Measurements from ENCODE around the gene PEX14. TPM values are rescaled to one million over a fixed set of nuclear protein-coding genes. Genes with fewer than 3 reads are reported as not detected.

The PEX14 gene
- total RNA-seq, 1 donor from 2014 or later, result 21.0 TPM

DNA sequence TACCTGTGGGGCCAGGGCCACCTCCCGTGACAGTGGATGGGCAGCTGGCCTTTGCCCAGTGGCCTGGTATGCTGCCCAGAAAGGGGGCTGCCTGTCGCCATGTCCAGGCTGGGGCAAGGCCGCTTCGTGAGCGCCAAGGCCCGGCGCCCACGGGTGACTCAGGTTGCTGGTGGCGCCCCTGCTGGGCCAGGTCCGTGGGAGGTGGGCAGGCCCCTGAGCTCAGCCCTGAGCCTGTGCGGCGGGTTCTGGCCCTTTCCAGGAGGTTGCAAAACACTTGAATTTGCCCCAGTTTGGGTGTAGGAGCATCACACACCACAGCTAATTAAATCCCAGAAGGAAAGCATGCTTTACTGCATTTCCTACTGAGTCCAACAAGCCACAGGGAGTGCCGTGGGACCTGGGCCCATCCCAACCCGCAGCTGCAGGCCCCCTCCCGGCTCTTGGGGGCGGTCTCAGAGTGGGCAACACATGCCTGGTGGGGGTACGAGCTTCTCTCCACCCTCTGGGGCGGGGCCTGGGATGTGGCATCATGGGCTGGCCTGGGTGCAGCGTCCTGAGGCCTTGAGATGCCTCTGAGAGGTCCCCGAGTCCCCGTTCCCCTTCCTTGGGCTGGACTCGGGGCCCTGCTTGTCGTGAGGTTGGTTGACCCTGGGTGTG, 159.8 kb downstream of the PEX14 start:
- ATAC-seq (peak; percentile 10), DNase-seq (peak; percentile 31)
- intact Hi-C loops (cut with micrococcal nuclease), result no loop called here

DNA sequence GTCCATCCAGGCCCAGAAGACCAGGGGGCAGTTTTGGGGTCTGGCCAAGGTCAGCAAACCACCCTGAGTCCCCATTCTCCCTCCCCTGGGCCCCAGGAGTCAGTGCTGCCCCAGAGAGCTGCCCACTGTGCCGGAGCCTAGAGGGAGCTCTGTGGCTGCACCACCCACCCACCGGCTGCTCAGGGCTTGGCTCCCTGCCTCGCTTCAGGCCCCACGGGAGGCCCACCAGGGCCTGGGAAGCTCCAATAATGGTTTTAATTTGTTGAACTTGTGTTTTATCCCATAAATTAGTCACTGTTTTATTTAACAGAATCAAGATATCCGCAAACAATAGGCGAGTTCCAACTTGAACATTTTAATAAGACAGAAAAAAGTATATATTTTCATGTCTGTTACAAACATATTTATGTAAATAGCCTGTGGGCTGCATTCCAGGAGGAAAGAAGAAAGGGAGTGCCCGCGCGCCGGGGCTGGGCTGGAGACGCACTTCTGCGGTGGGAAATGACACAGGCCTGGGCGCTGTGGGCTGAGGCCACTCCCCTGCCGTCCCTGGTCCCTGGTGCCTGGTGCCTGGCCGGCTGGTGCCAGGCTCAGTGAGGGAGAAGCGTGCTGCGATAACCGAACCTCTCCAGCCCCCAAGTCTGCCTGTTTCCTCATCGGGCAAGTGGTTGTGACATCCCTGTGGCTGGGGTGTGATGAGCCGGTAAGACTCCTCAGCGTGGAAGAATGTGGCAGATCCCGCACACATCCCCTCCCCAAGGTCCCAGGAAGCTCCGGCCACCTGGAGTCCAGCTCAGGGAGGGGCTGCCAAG, 160.5 kb downstream of the PEX14 start:
- no peak for DNase-seq
- peak; percentile 47 for ATAC-seq
- intact Hi-C loops (cut with micrococcal nuclease), result no loop called here

DNA sequence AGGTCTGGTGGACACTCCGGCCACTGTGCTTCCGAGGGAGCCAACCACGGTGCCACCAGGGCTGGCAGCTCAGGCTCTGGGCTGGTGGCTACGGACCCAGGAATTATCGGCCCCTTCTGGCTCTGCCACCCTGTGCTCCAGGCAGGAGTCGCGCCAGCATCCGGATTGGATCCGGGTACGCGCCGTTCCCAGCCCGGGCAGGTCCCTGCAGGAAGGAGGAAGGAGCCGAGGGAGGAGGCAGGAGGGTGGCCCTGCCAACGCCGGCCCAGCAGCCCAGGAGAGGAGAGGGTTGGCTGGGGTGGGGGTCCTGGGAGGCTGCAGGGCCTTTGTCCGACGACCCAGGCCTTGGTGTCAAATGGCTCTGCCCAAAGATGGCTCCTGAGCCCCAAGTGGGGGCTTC, 161.2 kb downstream of the PEX14 start:
- ATAC-seq, result peak; percentile 8
- intact Hi-C loops (cut with micrococcal nuclease), result no loop called here

DNA sequence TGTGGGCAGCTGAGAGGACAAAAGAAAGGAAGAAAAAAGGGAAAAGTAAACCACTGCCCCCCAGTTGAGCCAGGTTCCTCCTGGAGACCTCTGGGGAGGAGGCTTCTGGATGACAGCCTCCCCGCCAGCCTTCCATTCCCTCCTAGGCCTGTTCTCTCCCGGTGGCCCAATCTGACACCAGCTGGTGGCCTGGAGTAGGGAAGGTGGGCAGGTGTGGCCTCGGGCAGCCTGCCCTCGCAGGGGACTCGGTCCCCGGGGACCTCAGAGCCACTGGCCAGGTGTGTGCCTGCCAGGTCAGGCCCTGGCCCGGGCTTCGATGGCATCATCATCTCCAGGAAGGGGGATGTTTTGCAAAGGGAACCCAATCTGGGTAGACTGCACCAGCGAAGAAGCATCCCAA, 162.7 kb downstream of the PEX14 start:
- intact Hi-C loops (cut with micrococcal nuclease), result no loop called here
- ATAC-seq (no peak), DNase-seq (no peak)

More for the DNA sequence above, 161.2 kb downstream of the PEX14 start:
- DNase-seq, result no peak

DNA sequence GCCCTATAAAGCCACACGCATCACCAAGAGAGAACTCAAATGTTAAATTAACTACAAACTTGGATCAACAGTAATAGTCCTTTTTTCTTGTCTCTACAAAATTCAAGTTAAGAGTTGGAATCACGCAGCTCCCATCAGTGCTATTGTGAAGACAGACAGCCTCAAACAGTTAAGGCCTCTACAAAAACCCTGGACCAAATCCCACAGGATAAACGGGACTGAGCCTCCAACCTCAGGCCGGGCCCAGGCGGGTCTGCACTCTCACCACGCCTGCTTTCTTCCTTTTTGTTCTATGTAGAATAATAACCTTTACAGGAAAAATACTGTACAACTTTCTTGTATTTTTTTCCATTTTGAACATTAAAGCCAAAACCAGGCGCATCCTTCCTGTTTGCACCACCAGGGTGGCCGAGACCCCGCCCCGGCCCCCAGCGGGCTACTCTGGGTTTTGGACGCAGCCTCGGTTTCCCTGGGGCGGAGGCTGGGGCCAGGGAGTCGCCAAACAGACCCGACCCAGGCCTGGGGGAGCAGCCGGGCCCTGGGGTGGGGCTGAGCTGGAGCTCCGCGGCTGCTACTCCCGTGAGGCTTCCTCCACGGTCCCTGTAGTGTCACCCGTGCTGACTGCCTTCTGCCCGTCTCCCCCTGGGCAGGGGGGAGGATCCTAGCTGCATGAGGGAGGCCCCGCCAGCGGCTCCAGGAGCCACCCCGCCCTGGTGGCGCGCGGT, 163.2 kb downstream of the PEX14 start:
- intact Hi-C loops (cut with micrococcal nuclease), result no loop called here
- ATAC-seq (no peak), DNase-seq (no peak)

DNA sequence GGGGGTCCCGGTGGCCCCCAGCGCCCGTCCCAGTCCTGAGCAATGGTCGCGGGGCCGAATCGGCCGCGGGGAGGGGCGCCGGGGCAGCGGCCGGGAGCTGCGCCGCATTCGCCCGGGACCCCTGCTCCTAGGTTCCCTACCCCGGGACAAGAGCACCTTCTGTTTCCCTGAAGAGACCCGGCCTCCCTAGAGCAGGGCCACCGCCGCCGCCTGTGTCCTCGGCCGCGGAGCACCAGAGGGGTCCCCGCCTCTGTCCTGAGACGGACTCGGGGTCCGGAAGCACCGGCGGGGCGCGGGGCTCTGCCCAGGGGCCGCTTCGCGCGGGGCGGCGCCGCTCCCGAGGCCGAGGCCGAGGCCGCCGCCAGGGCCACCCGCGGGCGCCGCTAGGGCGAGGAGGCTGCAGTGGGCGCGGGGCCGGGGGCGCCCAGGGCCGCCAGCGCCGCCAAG, 163.8 kb downstream of the PEX14 start:
- ATAC-seq (no peak), DNase-seq (no peak)
- intact Hi-C loops (cut with micrococcal nuclease), result no loop called here

DNA sequence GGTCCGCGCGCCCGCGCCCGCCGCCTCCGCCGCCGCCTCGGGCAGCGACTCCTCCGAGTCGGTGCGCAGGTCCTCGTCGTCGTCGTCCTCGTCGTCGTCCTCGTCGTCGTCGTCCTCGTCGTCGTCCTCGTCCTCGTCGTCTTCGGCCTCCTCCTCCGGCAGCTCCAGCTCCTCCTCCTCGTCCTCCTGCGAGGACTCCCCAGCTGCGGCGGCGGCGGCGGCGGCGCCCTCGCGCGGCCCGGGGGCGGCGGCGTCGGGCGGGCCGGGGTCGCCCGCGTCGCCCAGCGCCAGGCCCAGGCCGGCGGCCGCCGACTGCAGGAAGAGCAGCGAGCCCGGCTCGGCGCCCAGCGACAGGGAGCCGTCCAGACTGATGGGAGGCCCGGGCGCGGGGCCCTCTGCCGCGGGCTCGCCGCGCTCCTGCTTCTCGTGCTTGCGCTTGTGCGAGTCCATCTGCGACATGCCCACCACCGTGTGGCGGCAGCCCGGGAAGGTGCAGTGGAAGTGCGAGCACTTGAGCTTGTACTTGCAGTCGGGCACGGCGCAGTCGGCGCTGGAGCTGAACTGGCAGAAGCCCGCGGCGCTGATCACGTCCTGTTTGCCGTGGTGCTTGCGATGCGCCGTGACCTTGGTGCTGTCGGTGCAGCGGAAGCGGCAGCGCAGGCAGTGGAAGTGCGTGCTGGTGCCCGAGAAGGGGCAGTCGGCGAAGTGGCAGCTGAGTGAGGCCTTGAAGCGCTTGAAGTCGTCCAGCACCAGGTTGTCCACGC, 164.4 kb downstream of the PEX14 start:
- ATAC-seq (no peak), DNase-seq (no peak)
- intact Hi-C loops (cut with micrococcal nuclease), result no loop called here

DNA sequence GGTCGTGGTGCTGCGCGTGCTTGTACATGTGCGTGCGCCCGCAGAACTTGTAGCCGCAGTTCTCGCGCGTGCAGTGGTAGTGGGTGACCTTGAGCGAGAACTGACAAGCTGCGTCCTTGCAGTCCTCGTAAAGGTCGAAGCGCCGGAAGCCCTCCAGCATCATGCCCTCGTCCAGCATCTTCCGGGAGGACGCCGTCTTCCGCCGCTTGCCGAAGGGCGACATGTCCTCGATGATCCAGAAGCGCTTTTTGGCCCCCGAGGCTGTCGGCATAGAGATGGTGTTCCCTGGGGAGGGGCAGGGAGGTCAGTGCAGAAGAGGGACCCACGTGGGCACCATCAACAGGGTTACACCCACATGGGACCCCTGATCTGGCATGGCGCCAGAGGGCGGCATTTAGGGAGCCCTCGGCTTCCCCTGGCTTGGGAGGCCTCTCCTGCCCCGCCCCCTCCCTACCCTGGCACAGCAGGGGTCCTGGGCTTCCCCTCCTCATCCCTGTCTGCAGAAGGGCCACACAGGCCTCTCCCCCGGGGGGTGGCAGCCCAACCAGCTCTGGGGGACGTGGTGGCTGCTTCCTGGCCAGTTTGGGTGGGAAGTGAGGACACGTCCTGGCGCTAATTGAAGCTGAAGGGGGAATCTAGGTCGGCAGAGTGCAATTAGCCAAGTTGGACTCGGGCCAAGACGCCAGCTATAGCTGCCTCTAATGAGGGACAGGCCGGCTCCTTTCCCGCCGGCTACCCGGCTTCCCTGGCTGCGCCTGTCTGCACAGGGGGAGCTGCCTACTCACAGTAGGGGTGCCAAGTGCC, 165.2 kb downstream of the PEX14 start:
- ATAC-seq (peak; percentile 64), DNase-seq (peak; percentile 74)
- intact Hi-C loops (cut with micrococcal nuclease), result no loop called here

DNA sequence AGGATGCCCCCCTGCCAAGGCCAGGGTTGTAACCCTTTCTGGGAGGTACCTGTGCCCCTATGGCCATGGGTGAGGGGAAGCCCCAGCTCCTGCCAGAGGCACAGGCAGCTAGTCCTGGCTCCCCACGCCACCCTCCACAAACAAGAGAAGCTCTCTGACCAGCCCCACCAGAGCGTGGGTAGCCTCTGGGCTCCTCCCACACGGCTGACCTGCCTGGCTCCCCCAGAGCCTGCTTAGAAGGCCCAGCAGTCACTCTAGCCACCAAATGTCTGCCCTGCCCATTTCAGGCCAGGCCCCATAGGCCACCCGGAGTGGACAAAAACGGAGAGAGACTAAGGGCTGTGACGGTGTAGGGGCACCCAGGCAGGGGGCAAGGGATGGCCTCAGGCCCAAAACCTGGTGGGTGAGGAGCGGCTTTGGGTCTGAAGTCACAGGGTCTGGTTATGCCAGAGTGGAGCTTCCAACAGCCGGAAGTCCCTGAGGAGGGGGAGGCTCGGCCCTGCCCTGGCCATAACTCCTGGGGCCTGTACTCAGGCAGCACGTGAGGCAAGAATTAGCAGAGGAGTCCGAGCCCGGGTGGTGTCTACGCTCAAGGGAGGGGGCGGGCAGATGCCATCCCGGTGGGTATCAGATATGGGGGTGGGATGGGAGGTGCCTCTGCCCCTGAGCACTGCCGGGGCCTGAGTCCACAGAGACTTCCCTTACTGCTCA, 166.2 kb downstream of the PEX14 start:
- ATAC-seq, result peak; percentile 2
- intact Hi-C loops (cut with micrococcal nuclease), result no loop called here

DNA sequence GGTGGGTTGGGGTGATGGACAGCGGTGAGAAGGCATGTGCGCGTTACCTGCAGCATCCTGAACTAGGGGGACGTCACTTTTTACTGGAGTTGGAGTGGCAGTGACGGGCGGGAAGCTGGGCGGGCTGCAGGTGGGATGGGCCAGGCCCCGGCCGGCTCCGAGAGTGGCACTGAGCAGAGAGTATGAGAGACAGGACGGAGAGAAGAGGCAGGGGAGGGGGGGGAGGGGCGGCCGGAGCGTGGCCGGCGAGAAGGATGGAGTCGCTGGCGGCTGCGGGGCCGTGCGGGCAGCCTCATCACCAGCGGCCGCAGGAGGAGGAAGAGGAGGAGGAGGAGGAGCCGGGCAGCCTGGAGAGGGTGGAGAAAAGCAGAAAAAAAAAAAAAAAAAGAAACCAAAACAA, 167.2 kb downstream of the PEX14 start:
- no peak for ATAC-seq
- DNase-seq, result no peak
- intact Hi-C loops (cut with micrococcal nuclease), result no loop called here

More for the DNA sequence above, 166.2 kb downstream of the PEX14 start:
- DNase-seq, result peak; percentile 21

DNA sequence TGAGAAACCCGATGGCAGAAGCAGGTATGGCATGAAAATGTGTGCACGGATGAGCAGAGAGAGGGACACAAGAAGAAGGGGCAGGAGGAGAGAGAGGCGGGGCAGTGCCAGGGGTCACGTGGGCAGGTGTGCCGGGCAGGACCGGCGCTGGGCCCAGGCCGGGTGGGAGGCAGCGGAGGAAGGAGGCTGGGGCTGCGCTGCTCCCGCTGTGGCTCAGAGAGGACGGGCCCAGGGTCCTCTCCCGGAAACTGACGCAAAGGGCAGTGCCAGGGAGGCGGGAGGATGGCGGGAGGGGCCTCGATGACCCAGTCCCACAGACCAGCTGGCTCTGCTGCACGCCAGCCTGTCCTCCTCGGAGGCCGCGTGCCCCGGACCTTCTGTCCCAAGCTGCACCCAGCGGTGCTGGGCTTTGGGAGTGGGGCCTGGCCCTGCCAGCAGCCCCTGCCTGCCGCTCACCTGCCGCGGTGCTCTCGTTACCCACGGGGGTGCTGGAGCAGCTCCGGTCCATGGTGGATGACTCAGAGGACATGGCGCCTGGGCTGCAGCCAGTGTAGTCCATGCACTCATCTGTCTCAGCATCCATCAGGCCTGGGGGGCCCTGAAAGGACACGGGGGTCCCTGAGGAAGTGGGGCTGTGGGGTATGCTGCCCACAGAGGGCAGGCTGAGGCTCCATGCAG, 167.8 kb downstream of the PEX14 start:
- ATAC-seq, result no peak
- no peak for DNase-seq
- intact Hi-C loops (cut with micrococcal nuclease), result no loop called here

DNA sequence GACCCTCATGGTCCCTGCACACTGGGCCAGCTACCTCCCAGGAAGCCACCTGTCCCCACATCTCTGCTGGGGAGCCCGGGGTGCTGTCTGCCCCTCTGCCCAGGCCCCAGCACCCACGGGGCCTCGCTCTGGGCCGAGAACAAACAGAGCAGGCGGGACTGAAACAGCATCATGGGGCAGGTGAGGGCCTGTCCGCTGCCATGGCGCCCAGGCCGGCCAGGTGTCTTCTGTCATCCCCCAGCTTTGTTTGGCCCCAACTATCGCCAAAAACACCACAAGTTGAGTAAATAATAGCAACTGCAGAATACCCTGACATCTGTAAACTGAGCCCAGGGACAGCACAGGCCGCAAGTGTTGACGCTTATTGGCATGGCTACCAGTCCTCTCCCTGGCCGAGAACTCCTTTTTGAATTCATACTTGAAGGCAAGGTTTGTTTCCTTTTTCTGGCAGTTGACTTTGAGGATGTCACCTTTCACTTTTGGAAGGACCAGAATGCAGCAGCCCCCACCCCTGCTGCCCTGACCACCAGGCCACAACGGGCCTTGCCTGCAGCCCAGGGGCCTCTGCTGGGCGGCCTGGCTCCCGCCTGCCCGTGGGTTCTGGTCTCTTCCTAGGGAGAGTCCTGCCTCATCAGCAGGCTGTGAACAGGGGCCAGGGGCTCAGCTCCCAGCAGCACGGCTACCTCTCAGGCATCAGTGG, 169.0 kb downstream of the PEX14 start:
- ATAC-seq, result no peak
- no peak for DNase-seq
- intact Hi-C loops (cut with micrococcal nuclease), result no loop called here

DNA sequence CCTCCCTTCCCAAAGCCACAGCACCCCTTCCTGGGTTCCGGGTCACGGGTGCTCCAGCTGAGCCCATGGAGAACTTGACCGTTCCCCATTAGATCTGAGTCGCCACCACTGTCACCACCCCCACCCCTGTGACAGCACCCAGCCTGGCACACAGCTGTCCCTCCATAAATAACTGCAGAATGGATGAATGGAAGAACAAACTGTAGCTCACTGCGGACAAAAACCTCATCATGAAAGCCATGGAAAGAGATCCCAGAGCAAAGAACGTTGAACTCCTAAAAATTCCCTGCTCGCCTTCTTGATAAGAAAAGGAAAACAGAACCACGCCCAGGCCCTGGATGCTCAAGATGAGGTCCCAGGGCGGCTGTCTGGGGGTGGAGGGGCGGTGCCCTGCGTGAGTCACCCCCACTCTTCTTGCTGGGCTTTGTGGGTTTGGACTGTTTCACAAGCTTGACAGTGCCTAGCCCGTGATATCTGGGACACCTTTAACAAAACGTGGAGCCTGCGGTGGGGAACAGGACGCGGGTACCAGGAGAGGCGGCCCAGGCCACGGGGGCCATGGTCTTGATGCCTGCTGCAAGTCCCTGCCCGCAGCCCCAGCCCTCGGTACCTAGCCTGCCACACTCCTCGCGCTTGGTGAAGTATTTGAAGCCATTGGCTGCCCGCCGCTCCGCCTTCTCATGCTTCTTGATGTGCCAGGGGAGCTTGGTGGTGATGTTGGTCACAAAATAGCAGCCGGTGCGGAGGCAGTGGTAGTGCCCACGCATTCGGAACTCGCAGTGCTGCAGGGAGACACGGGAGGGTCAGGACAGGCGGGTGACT, 169.8 kb downstream of the PEX14 start:
- intact Hi-C loops (cut with micrococcal nuclease), result no loop called here
- DNase-seq, result no peak
- no peak for ATAC-seq

DNA sequence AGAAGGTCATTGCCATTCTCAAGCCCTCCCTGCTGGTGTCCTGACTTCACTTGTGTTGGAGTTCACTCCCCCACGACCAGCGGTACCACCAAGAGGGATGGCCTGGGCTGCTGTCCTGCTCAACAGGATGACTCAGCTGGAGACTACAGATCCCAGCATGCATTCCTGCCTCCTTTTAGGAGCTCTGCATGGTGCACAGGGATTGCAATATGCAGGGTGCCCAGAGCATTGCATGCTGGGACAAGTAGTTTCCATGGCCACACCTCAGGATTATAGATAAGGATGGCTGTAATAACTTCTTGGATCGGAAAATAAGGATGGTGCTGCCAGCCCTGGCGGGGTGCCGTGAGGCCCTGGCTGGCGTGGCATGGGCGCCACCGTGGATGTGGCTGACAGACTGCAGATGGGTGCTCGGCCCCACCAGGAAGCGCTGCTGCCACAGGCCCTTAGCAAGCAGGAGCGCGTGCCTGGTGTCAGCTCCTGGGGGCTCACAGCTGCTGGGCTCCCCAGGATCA, 171.7 kb downstream of the PEX14 start:
- ATAC-seq (peak; percentile 86), DNase-seq (peak; percentile 79)
- intact Hi-C loops (cut with micrococcal nuclease), result no loop called here

DNA sequence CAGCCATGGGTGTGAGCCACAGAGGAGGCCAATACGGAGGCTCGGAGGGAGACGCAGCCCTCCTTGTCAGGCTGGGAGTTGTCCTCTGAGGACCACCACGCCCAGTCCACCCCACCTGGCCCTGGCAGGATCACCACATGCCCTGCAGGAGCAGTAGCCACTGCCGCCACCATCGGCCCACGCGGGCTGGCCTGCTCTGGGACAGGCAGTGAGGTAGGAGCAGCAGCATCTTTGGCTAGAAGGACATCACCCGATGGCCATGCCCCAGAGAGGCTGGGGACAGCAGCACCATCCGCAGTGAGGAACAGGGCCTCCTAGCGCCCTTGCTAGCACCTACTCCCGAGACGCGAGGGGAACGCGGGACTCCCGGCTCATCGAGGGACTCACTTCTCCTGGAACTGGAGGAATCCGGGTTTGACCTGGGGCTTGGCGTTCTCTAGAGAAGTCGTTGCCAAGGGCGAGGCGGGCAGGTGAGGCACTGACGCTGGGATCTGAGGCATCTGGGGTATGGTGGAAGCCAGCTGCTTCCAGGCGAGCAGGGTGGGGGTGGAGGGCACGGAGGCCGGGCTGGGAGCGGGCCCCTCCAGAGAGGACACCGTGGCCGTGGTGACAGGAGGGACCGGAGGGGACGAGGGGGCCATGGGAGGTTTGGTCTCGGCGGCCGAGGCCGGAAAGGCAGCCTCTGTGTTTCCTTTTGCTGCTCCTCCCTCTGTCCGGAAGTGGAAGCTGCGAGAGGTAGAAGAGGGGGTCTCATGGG, 172.8 kb downstream of the PEX14 start:
- intact Hi-C loops (cut with micrococcal nuclease), result no loop called here
- no peak for ATAC-seq
- DNase-seq, result no peak

Data from left ventricle myocardium superior (tissue), 1 donor.